Right atrium auricular region (tissue), 2 donors: ENCODE results near the gene POLR1A. TPM values are rescaled to one million over a fixed set of nuclear protein-coding genes. Genes with fewer than 3 reads are reported as not detected.

Experiments used
- DNase-seq: peaks from one replicate; pipeline ENCODE4 v3.0.0-alpha.2; 2019; ENCODE audit warnings: low spot score
- H3K27ac ChIP-seq, 2 donors: fragments of 200-600 bp; sonication (generic); 1 replicate in 1 of 2; 2 replicates in 1 of 2; pipeline ENCODE4 v1.5.1; 2016 to 2019
- H3K27me3 ChIP-seq, 2 donors: fragments of 200-600 bp; sonication (generic); one replicate each; pipeline versions ENCODE4 v1.5.1 to v1.6.0; 2017 to 2019
- H3K36me3 ChIP-seq: fragments of 200-600 bp; sonication (generic); one replicate; pipeline ENCODE4 v1.5.1; 2016
- H3K4me1 ChIP-seq, 2 donors: fragments of 200-600 bp; sonication (generic); one replicate each; pipeline versions ENCODE4 v1.5.1 to v1.6.0; 2017 to 2019
- H3K4me3 ChIP-seq, 2 donors: fragments of 200-600 bp; sonication (generic); 1 replicate in 1 of 2; 2 replicates in 1 of 2; pipeline ENCODE4 v1.5.1; 2017 to 2019; ENCODE audit warnings: mild to moderate bottlenecking in 1 of 2, moderate library complexity in 1 of 2
- H3K9me3 ChIP-seq, 2 donors: fragments of 200-600 bp; sonication (generic); one replicate each; pipeline ENCODE4 v1.5.1; 2019
- CTCF ChIP-seq, 2 donors: fragments of 200-600 bp; sonication (generic); IDR thresholded peaks; one replicate each; pipeline ENCODE4 v1.5.1; 2019; ENCODE audit warnings: antibody characterized with exemption in 2 of 2
- total RNA-seq, 2 donors: library from RNA; depleted of rRNA; stranded (reverse); fragments of >200 nt; gene quantifications; one replicate each; pipeline ENCODE4 v1.1.0, GENCODE V29; 2016

POLR1A gene
- total RNA-seq, 2 donors from 2014 or later: 14.1 to 20.6 TPM

GRCh38 chr2:86021396-86022378, 84.0 kb downstream of the POLR1A start:
- no peak for DNase-seq
- Histone ChIP-seq H3K36me3 (peaks cover 4% of the 10 kb centered on the region), H3K27ac (peak overlapping the region in 1 of 2 donors; percentile 51), H3K4me1 (peaks cover 0 to 22% of the 10 kb centered on the region in 2 donors), H3K4me3 (no peak overlapping the region), H3K27me3 (no peaks in the 10 kb centered on the region), H3K9me3 (no peaks in the 10 kb centered on the region)
- TF ChIP-seq CTCF (IDR thresholded peaks at IDR 0.05): no peak

GRCh38 chr2:86020984-86021383, 84.7 kb downstream of the POLR1A start:
- Histone ChIP-seq H3K9me3 (no peaks in the 10 kb centered on the region), H3K4me1 (peaks cover 0 to 19% of the 10 kb centered on the region in 2 donors), H3K27ac (peak overlapping the region in 1 of 2 donors; percentile 51), H3K4me3 (no peak overlapping the region), H3K27me3 (no peaks in the 10 kb centered on the region), H3K36me3 (no peaks in the 10 kb centered on the region)
- no peak for TF ChIP-seq CTCF (IDR thresholded peaks at IDR 0.05)
- peak; percentile 80 for DNase-seq

GRCh38 chr2:86019121-86019520, 86.6 kb downstream of the POLR1A start:
- peaks cover 0 to 19% of the 10 kb centered on the region in 2 donors for H3K4me1 ChIP-seq
- H3K9me3 ChIP-seq: peaks cover 0 to 8% of the 10 kb centered on the region in 2 donors
- no peak for DNase-seq
- no peak for TF ChIP-seq CTCF (IDR thresholded peaks at IDR 0.05)
- H3K27ac ChIP-seq: no peak overlapping the region
- no peak overlapping the region for H3K4me3 ChIP-seq
- no peaks in the 10 kb centered on the region for H3K27me3 ChIP-seq
- no peaks in the 10 kb centered on the region for H3K36me3 ChIP-seq

- Histone ChIP-seq H3K4me3 (no peak overlapping the region), H3K4me1 (peaks cover 0 to 19% of the 10 kb centered on the region in 2 donors)
These were observed 87.5 kb downstream of the POLR1A start for GRCh38 chr2:86017901-86018896.

More at GRCh38 chr2:86017901-86018896, 87.5 kb downstream of the POLR1A start:
- H3K36me3 ChIP-seq: no peaks in the 10 kb centered on the region
- peaks cover 0 to 9% of the 10 kb centered on the region in 2 donors for H3K9me3 ChIP-seq
- no peak overlapping the region for H3K27ac ChIP-seq
- TF ChIP-seq CTCF (IDR thresholded peaks at IDR 0.05): no peak
- no peaks in the 10 kb centered on the region for H3K27me3 ChIP-seq
- no peak for DNase-seq
